ENCODE data around the gene RPL10A.

Gene RPL10A

GRCh38 chr6:35477028-35477427 is 8.8 kb downstream of the RPL10A start:
- no peak for DNase-seq

DNA sequence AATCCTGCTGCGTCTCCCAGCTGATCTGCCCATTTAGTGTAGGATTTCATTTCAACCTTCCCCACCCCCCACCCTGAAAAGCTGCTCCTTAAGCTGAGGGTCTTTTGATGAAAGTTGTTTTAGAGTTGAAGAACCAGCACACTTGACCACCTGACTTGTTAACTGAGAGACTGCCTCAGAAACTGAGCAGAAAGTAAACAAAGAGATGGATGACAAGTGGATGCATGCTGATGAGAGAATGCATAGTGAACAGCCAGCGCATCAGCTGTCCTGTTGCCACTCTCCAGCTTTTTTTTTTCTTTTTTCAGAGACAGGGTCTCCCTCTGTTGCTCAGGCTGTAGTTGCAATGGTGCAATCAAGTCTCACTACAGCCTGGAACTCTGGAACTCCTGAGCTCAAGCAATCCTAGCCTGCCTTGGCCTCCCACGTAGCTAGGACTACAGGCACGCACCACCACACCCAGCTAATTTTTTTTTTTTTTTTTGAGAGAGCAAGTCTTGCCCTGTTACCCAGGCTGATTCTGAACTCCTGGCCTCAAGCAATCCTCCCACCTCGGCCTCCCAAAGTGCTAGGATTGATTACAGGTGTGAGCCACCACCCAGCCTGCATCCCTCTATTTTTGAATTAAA is 9.5 kb downstream of the RPL10A start:
- no peak for DNase-seq

DNA sequence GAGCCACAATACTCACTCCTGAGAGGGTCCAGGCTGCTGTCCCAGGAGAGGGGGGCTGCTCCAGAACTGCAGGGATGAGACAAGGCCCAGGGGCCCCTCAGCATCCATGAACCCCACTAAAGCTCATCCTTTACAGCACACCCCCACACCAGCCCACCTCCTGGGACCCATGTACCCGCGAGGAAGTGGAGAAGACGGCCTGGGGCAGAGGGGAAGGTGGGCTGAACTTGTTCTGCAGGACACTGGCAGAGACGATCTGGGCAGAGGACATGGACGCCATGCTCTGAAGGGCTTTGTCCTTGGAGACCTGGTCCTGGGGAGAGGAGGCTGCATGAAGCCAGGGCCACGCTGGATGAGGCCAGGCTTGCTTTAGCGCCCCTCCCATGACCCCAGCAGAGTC is 10.1 kb downstream of the RPL10A start:
- no peak for DNase-seq

- DNase-seq = no peak
Measured at GRCh38 chr6:35480176-35480575, 12.0 kb downstream of the RPL10A start.

- DNase-seq = no peak
Measured at GRCh38 chr6:35481226-35481625, 13.0 kb downstream of the RPL10A start.

GRCh38 chr6:35483062-35483461 is 14.9 kb downstream of the RPL10A start:
- no peak for DNase-seq

DNA sequence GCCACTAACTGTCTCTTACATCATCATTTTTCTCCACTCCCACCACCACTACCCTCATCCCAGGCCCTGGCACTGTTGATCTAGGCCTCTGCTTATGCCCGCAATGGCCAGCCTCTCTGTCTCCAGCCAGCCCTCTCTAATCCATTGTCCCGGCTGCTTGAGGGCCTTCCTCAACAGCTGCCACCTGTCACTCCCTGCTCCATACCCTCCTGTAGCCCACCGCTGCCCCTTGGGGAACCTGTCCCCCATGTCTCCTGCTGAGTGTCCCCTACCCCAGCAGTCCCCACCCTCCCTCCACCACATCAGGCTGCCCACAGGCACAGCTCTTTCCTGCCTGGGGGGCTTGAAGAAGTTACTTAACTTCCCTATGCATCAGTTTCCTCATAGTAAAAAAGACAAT is 15.3 kb downstream of the RPL10A start:
- DNase-seq = no peak

DNA sequence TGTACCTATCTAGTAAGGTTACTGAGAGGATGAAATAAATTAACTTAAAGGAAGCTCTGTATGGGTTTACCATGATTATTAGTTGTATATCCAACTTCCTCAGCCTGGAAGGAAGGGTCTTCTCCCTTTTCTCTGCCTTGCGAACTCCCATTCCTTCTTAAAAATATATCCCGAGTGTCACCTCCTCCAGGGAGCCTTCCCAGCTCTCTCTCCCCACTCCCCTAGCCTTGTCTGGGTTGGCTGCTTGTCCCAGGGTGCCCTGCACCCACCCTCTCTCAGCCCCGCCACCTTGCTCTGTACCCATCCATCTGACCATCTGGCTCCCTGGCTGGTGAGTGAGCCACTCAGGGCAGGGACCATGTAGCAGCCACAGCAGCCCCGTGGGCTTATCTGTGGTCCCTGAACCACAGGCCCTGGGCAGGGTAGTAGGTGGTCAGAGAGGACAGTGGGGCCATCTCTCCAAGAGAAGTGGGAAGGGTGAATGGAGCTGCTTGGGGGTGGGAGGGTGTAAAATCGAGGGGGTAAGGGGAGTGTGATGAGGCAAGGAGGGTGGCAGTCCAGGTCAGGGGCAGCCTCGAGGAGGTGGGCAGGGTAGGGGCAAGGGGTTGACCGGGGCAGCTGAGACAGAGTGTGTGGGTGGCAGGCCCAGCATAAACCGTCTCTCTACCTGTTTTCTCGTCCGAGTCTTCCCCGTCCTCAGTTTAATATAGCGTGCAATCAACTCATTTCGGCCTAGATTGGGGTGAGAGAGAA is 15.9 kb downstream of the RPL10A start:
- DNase-seq = no peak

DNA sequence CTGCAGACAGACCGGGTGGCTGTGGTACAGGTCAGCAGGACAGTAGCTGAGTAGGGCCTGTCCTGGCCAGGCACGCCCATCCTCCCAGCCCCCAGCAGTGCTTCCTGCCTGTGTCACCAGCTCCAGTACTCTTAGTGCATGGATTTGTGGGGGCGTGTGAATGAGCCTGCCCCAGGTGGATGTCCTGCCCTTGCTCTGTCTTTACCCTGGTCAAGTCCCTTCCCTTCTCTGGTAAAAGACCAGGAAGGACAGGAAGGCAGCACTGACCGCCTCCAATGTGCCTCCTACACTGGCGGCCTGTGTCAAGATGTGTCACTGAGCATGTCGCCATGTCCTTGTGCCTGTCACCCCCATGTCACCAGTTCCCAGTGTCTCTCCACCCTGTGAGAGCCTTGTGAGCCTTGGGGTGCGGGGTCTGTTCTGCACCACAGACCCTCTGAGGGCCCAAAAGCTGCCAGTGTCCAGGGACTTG is 16.8 kb downstream of the RPL10A start:
- DNase-seq = no peak

DNA sequence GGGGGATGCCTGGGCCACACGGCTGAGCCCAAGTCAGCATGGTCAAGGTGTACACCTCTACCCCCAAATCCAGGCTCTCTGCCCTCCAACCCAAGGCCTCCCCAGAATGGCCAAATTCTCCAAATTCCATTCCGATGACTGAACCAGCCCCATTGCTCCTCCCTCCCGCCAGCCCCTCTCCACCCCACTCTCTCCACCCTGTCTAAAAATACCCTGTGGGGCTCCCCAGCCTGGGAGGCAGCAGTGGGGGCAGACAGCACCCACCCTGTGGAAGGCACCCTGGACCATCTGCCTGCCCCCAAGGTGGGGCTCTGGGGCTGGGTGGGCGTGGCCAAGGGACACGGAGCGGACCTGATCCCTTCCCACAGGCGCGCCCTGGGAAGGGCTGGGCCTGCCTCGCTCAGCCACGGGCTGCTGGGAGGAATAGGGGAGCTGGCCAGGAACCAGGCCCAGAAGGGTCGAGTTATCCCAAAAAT is 17.2 kb downstream of the RPL10A start:
- DNase-seq = no peak

GRCh38 chr6:35486005-35486925 is 18.1 kb downstream of the RPL10A start:
- no peak for DNase-seq

- DNase-seq = no peak
Measured at GRCh38 chr6:35487658-35488516, 19.7 kb downstream of the RPL10A start.

DNA sequence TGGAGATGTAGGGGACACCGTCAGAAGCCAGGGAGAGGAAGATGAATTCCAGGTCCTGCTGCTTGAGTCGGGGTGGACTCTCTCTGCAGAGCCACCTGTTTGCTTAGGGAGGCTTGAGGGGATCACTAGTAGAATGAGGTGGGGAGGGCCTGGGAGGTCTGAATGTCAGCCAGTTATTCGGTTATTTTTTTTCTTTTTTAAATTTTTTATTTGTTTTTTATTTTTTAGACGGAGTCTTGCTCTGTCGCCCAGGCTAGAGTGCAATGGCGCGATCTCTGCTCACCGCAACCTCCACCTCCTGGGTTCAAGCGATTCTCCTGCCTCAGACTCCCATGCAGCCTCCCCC is 20.3 kb downstream of the RPL10A start:
- no peak for DNase-seq

DNA sequence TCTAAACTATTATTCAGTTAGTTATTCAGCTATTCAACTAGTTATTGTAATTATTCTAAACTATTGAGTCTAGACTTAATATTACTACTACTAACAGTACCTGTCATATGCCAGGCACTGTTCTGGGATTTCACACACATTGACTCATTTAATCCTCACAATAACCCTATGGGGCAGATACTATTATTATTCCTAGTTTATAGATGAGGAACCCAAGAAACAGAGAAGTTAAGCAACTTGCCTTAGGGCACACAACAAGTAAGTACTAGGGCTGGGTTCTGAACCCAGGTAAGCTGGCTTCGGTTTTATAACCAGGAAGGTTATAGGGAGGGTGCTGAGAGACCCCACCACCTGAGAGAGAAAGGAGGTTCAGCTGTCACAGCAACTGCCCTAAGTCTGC is 20.9 kb downstream of the RPL10A start:
- no peak for DNase-seq

- no peak for DNase-seq
Measured at GRCh38 chr6:35489995-35490791, 22.0 kb downstream of the RPL10A start.

DNA sequence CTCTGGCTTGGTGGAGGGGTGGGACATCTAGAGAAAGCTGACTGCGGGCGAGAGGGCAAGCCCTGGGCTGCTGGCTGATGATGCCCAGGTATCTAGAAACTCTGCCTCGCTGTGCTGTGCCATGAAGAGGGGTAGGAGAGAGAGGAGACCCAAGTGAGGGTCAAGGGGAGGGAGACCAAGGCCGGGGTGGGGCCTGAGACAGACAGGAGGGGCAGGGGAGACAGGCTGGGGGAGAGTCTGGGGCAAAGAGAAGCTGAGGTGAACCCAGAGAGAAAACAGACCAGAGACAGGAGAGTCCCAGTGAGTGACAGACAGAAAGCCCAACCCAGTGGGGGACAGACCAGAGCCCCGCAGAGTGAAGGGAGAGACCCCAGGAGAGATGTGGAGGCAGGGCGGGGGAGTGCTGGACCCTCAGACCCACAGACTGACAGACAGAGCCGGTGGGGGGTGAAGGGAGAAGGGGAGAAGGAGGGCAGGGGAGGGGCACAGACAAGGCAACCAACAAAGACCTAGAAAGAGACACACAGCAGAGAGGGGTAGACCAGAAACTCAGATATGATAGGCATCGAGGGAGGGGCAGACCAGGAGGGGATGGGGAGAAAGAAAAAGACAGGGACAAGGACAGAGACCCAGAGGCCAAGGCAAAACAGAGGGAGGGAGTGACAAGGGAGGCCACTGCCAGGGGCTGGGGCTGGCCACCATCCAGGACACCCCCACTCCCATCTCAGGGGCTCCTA is 22.8 kb downstream of the RPL10A start:
- DNase-seq = no peak

DNA sequence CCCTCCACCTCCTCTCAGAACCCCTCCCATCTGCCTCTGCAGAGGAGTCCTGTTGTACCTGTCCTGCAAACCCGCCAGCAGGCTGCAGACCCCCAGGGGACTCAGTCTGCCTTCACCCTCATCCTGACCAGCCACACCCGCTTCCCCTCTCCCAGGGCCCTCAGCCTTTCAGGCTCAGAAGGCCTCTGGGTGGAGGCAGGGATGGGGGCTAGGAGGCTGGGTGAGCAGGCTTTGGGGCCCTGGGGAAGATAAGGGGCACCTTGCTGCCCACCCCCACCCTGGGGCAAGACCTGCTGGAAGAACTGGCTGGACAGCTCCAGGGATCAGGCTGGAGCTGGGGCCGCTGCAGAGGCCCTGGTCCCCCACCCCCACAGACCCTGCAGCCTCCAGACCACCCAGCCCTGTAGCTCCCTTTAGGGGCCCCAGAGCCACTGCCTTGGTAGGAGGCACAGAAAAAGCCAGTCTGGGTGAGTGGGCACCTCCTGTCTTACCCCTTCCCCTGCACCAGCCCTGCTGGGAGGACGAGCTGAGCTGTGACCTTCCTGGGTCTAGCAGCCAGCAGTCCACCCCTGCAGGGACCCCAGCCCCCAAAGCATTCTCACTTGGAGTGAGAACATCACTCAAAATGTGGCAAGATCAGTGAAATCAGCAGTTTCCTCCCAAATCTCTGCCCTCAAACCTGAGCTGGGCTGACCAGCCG is 23.5 kb downstream of the RPL10A start:
- DNase-seq = no peak

- no peak for DNase-seq
Measured at GRCh38 chr6:35492258-35492973, 24.2 kb downstream of the RPL10A start.

GRCh38 chr6:35492974-35493284 is 24.7 kb downstream of the RPL10A start:
- DNase-seq = no peak
